Prostate gland (tissue), 2 donors: ENCODE measurements around the gene PWWP2B. TPM values are rescaled to one million over a fixed set of nuclear protein-coding genes. Genes with fewer than 3 reads are reported as not detected.
A peak's percentile ranks its signal among the peaks of the same experiment; 100 is the strongest.

Experiments
- DNase-seq: peaks from one replicate; pipeline ENCODE4 v3.0.0-alpha.2; 2019; ENCODE audit warnings: low spot score
- H3K27ac ChIP-seq, 2 donors: fragments of 200-600 bp; sonication (generic); 2 replicates each; pipeline ENCODE4 v1.5.1; 2017 to 2019
- H3K27me3 ChIP-seq: fragments of 200-600 bp; sonication (generic); replicated peaks from 2 replicates; pipeline ENCODE4 v1.5.1; 2019; ENCODE audit not compliant: insufficient read depth
- H3K36me3 ChIP-seq, 2 donors: fragments of 200-600 bp; sonication (generic); 1 replicate in 1 of 2; 2 replicates in 1 of 2; pipeline versions ENCODE4 v1.5.1 to v1.8.1; 2017 to 2019
- H3K4me1 ChIP-seq: fragments of 200-600 bp; sonication (generic); replicated peaks from 2 replicates; pipeline ENCODE4 v1.5.1; 2019
- H3K4me3 ChIP-seq, 2 donors: fragments of 200-600 bp; sonication (generic); 2 replicates each; pipeline ENCODE4 v1.5.1; 2017 to 2019
- H3K9me3 ChIP-seq: fragments of 200-600 bp; sonication (generic); 2 replicates; pipeline ENCODE4 v1.5.1; 2017
- POLR2A ChIP-seq: fragments of 450-650 bp; IDR thresholded peaks from one replicate; pipeline ENCODE4 v1.6.1; 2016; ENCODE audit warnings: antibody characterized with exemption, mild to moderate bottlenecking
- POLR2AphosphoS5 ChIP-seq: sonication (generic); formaldehyde crosslinking; IDR thresholded peaks from one replicate; pipeline ENCODE4 v1.6.1; 2017; ENCODE audit warnings: antibody characterized with exemption
- WGBS: methylation state at CpG from one replicate; pipeline ENCODE4 v1.1.5; 2018; 5-methylcytosine and 5-hydroxymethylcytosine counted together
- intact Hi-C: fragments of 100-400 bp; cut with DNase I; formaldehyde crosslinking; loops from one replicate; pipeline ENCODE4 v1.14.2; 2022
- total RNA-seq, 2 donors: library from RNA; depleted of rRNA; stranded (reverse); fragments of >200 nt; gene quantifications; one replicate each; pipeline ENCODE4 v1.1.0, GENCODE V29; 2016
- TF ChIP-seq, protein P1 (sequence below), 4 experiments: fragments of 200-600 bp in 2 of 4; fragments of 450-650 bp in 2 of 4; sonication (generic) in 2 of 4; IDR thresholded peaks; 1 replicate in 3 of 4; 2 replicates in 1 of 4; pipeline ENCODE4 v1.5.1; 2016 to 2019; ENCODE audit warnings: antibody characterized with exemption in 4 of 4, mild to moderate bottlenecking in 2 of 4, moderate library complexity in 2 of 4

Gene PWWP2B
- total RNA-seq, 2 donors from 2014 or later = 27.5 to 36.6 TPM

- Histone ChIP-seq H3K36me3 (no peaks in the 10 kb centered on the region), H3K27ac (peak overlapping the region; percentile 90 to 97), H3K27me3 (no peaks in the 10 kb centered on the region), H3K4me3 (peak overlapping the region; percentile 71 to 87), H3K9me3 (no peaks in the 10 kb centered on the region), H3K4me1 (peaks cover 26% of the 10 kb centered on the region)
- under 1% methylated on average over 37 of the region's 80 CpGs for WGBS
- DNase-seq = peak; percentile 65
- intact Hi-C loops = loop anchor here (2.0 to 10.0 kb wide), 2 partner anchors 56 to 248 kb away; no protein-coding TSS in a partner anchor
- TF ChIP-seq, protein P1, sequence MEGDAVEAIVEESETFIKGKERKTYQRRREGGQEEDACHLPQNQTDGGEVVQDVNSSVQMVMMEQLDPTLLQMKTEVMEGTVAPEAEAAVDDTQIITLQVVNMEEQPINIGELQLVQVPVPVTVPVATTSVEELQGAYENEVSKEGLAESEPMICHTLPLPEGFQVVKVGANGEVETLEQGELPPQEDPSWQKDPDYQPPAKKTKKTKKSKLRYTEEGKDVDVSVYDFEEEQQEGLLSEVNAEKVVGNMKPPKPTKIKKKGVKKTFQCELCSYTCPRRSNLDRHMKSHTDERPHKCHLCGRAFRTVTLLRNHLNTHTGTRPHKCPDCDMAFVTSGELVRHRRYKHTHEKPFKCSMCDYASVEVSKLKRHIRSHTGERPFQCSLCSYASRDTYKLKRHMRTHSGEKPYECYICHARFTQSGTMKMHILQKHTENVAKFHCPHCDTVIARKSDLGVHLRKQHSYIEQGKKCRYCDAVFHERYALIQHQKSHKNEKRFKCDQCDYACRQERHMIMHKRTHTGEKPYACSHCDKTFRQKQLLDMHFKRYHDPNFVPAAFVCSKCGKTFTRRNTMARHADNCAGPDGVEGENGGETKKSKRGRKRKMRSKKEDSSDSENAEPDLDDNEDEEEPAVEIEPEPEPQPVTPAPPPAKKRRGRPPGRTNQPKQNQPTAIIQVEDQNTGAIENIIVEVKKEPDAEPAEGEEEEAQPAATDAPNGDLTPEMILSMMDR (IDR thresholded peaks at IDR 0.05) = peak in 3 of 4 experiments; percentile 16 to 59 (median 53)
- TF ChIP-seq POLR2A = no peak
Observed at GRCh38 chr10:132396494-132397035, 435 bp upstream of the PWWP2B start.

DNA sequence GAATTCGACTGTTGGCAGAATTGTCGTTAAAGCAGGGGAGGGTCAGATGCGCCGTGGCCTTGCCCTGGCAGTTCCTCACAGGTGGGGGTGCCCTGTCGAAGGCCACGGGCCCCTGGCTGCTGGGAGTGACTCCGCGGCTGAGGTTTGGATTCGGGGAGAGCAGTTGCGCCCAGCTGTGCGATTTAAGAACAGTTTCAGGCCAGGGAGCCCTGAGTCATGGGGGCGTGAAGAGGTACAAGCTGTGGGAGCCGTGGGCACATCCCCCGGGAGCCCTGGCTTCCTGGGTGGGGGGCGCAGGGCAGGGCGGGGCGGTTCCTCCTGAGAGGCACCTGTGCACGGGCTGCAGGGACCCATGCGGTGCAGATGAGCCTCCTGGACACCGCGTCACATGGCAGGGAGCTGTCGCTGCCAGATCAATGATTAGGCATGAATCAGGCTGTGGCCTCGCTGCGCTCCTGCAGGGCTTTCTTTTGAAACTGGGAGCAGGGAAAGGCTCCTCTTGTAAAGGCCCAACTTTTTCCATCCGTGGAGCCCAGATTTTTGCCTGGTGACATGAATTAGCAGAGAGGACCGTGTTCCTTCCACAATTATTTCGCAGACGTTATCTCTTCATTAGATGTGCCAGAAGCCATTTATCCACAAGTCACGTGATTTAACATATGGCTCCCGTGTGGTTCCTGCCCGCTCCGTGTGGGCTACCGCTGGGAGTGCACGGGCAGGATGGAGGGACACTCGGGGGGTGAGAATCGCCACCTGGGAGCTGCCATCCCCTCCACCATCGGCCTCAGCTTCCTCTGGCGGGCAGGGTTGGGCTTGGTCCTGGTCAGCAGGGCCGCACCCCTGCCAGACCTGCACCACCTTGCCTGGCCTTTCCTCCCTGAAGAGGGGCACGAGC lies 918 bp downstream of the PWWP2B start:
- H3K4me1 ChIP-seq = peaks cover 32% of the 10 kb centered on the region
- peak overlapping the region; percentile 87 to 90 for H3K4me3 ChIP-seq
- H3K9me3 ChIP-seq = no peaks in the 10 kb centered on the region
- no peak for DNase-seq
- H3K27ac ChIP-seq = peak overlapping the region; percentile 94 to 95
- TF ChIP-seq POLR2A = no peak
- TF ChIP-seq, protein P1 (IDR thresholded peaks at IDR 0.05) = peak in 1 of 4 experiments; percentile 9
- peak; percentile 9 for TF ChIP-seq POLR2AphosphoS5
- H3K27me3 ChIP-seq = no peaks in the 10 kb centered on the region
- intact Hi-C loops = loop anchor here (2.0 to 10.0 kb wide), 2 partner anchors 55 to 247 kb away; no protein-coding TSS in a partner anchor
- 13% methylated on average over 39 of the region's 40 CpGs for WGBS
- no peaks in the 10 kb centered on the region for H3K36me3 ChIP-seq

DNA sequence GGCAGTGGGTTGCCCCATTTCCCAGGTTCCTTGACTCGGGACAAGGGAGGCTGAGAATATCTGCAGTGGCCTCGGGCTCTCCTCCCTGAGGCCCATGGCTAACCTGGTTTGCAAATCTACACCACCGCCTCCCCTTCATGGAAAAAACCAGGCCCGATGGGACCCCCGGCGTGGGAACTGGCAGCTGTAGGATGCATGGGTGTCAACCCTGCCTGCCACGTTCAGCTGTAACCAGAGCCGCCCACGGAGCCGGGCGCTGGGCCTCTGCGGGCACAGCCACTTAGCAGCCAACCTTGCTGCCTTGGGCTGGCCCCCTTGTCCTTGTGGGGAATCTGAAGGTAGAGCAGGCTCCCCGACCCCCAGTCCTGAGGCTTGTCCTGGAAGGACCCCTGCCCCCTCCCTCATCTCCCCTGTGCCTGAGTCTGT lies 1.6 kb downstream of the PWWP2B start:
- TF ChIP-seq POLR2A (no peak), POLR2AphosphoS5 (no peak)
- TF ChIP-seq, protein P1 (IDR thresholded peaks at IDR 0.05) = no peak
- Histone ChIP-seq H3K36me3 (no peaks in the 10 kb centered on the region), H3K4me3 (peak overlapping the region in 1 of 2 donors; percentile 90), H3K4me1 (peaks cover 32% of the 10 kb centered on the region), H3K27ac (peak overlapping the region; percentile 94 to 95), H3K9me3 (no peaks in the 10 kb centered on the region), H3K27me3 (no peaks in the 10 kb centered on the region)
- DNase-seq = no peak
- intact Hi-C loops = loop anchor here (10.0 kb wide), 1 partner anchor 246 kb away; no protein-coding TSS in a partner anchor
- WGBS = 64% methylated on average over 13 of the region's 13 CpGs

- peak overlapping the region in 1 of 2 donors; percentile 66 for H3K27ac ChIP-seq
- H3K4me1 ChIP-seq = peaks cover 36% of the 10 kb centered on the region
- H3K4me3 ChIP-seq = peak overlapping the region in 1 of 2 donors; percentile 90
- TF ChIP-seq, protein P1 (IDR thresholded peaks at IDR 0.05) = no peak
- no peaks in the 10 kb centered on the region for H3K9me3 ChIP-seq
- H3K36me3 ChIP-seq = no peaks in the 10 kb centered on the region
- H3K27me3 ChIP-seq = no peaks in the 10 kb centered on the region
- intact Hi-C loops = loop anchor here (10.0 kb wide), 1 partner anchor 245 kb away; no protein-coding TSS in a partner anchor
- no peak for DNase-seq
- WGBS = 85% methylated on average over 23 of the region's 27 CpGs
Observed at GRCh38 chr10:132399117-132400035, 2.4 kb downstream of the PWWP2B start.
